Measurements from ENCODE around the gene DYTN. TPM values are rescaled to one million over a fixed set of nuclear protein-coding genes. Genes with fewer than 3 reads are reported as not detected.

The DYTN gene
- polyA plus RNA-seq, 2 of the 4 experiments (the other 2 are of a cell fraction), result not detected

- no peak for ATAC-seq
- Histone ChIP-seq H3K9me3 (no peaks in the 10 kb centered on the region), H3K4me3 (no peak overlapping the region), H3K27ac (no peak overlapping the region), H3K4me1 (no peaks in the 10 kb centered on the region), H3K4me2 (no peak overlapping the region)
- POLR2A ChIA-PET, result no interaction called here
- 2% methylated on average over 1 of the region's 1 CpG for WGBS (ENCODE audit: missing lambda C conversion rate)
- no peak for DNase-seq (ENCODE audit: low read depth in 1 of 2, low spot score in 1 of 2)
- TF ChIP-seq TP53 (CRISPR knock-in tag; IDR thresholded peaks at IDR 0.05), result no peak
- TF ChIP-seq PHF8 (IDR thresholded peaks at IDR 0.05; ENCODE audit: borderline replicate concordance, low read depth), result no peak
- TF ChIP-seq MAZ (IDR thresholded peaks at IDR 0.05; ENCODE audit: borderline replicate concordance, low read depth, low read length), result no peak
- TF ChIP-seq POLR2AphosphoS2 (conservative IDR thresholded peaks at IDR 0.05; ENCODE audit: low read length), result no peak
- TF ChIP-seq RCOR1 (IDR thresholded peaks at IDR 0.05; ENCODE audit: low read depth, low read length), result no peak
- TF ChIP-seq, protein P1, sequence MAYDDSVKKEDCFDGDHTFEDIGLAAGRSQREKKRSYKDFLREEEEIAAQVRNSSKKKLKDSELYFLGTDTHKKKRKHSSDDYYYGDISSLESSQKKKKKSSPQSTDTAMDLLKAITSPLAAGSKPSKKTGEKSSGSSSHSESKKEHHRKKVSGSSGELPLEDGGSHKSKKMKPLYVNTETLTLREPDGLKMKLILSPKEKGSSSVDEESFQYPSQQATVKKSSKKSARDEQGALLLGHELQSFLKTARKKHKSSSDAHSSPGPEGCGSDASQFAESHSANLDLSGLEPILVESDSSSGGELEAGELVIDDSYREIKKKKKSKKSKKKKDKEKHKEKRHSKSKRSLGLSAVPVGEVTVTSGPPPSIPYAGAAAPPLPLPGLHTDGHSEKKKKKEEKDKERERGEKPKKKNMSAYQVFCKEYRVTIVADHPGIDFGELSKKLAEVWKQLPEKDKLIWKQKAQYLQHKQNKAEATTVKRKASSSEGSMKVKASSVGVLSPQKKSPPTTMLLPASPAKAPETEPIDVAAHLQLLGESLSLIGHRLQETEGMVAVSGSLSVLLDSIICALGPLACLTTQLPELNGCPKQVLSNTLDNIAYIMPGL (CRISPR knock-in tag; IDR thresholded peaks at IDR 0.05; ENCODE audit: borderline replicate concordance), result no peak
- no peak for TF ChIP-seq CHD2 (IDR thresholded peaks at IDR 0.05; ENCODE audit: low read length, partially characterized antibody)
- no peak for TF ChIP-seq HOXA7 (CRISPR knock-in tag; IDR thresholded peaks at IDR 0.05)
- no peak for TF ChIP-seq NFE2L2 (conservative IDR thresholded peaks at IDR 0.05; ENCODE audit: low read length)
- no peak for TF ChIP-seq TFCP2L1 (CRISPR knock-in tag; IDR thresholded peaks at IDR 0.05)
- no peak for TF ChIP-seq SMC3 (IDR thresholded peaks at IDR 0.05)
- no peak for TF ChIP-seq CBX8 (IDR thresholded peaks at IDR 0.05)
- TF ChIP-seq RARB (CRISPR knock-in tag; IDR thresholded peaks at IDR 0.05), result no peak
- no peak for TF ChIP-seq JUN (IDR thresholded peaks at IDR 0.05)
- TF ChIP-seq BCL3 (IDR thresholded peaks at IDR 0.05), result no peak
- TF ChIP-seq HDAC2 (IDR thresholded peaks at IDR 0.05), result no peak
- no peak for FAIRE-seq
- CTCF ChIA-PET, result no interaction called here
Measured at GRCh38 chr2:206635015-206635414, 83.2 kb downstream of the DYTN start.

- ChIA-PET CTCF (interaction anchor here (0.6 kb wide), 1 partner anchor 12 kb away, joined by 3 read pairs; no protein-coding TSS in a partner anchor), POLR2A (no interaction called here)
- no peak overlapping the region for H3K4me2 ChIP-seq
- DNase-seq (ENCODE audit: low read depth in 1 of 2, low spot score in 1 of 2) (no peak), FAIRE-seq (no peak), ATAC-seq (no peak)
- no peak overlapping the region for H3K27ac ChIP-seq
- H3K4me1 ChIP-seq, result no peaks in the 10 kb centered on the region
- no peaks in the 10 kb centered on the region for H3K9me3 ChIP-seq
- WGBS (ENCODE audit: missing lambda C conversion rate), result under 1% methylated on average over 3 of the region's 3 CpGs
- TF ChIP-seq ZSCAN20 (CRISPR knock-in tag; IDR thresholded peaks at IDR 0.05), result no peak
- no peak for TF ChIP-seq FOSL2 (IDR thresholded peaks at IDR 0.05)
- TF ChIP-seq FOSL2 (CRISPR knock-in tag; IDR thresholded peaks at IDR 0.05), result no peak
- no peak for TF ChIP-seq NPAS2 (CRISPR knock-in tag; IDR thresholded peaks at IDR 0.05; ENCODE audit: borderline replicate concordance)
- TF ChIP-seq, protein P2, sequence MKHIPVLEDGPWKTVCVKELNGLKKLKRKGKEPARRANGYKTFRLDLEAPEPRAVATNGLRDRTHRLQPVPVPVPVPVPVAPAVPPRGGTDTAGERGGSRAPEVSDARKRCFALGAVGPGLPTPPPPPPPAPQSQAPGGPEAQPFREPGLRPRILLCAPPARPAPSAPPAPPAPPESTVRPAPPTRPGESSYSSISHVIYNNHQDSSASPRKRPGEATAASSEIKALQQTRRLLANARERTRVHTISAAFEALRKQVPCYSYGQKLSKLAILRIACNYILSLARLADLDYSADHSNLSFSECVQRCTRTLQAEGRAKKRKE (CRISPR knock-in tag; IDR thresholded peaks at IDR 0.05; ENCODE audit: low read depth), result no peak
- TF ChIP-seq NFE2L2 (conservative IDR thresholded peaks at IDR 0.05; ENCODE audit: low read length), result no peak
- no peak for TF ChIP-seq BCL3 (IDR thresholded peaks at IDR 0.05)
- TF ChIP-seq HDAC2 (IDR thresholded peaks at IDR 0.05), result no peak
- no peak for TF ChIP-seq RNF2 (IDR thresholded peaks at IDR 0.05; ENCODE audit: borderline replicate concordance, low read depth)
- no peak overlapping the region for H3K4me3 ChIP-seq
Measured at GRCh38 chr2:206631340-206631739, 86.9 kb downstream of the DYTN start.
